ENCODE results near the gene ALPK1.

ALPK1 gene

DNA sequence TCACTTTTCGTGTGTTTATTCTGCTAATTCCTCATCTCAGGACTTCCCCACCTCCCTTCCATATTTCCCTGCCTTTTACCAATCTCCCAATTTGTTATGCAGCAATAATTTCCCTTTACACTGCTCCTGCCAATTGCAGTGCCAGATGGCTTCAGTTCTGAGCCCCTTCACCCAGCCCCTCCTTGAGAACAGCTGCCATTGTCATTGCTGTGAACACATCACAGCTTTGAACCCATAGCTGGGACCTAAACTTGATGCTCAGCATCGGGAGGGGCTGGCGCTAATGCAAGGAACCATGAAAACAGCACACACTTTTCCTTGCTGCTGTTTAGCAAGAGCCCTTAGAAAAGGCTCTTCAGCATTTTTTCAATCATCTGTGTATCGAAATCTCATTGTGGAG lies 104.9 kb downstream of the ALPK1 start:
- Histone ChIP-seq H3K4me3 (ENCODE audit: low read length in 2 of 2) (no peak overlapping the region), H3K23ac (ENCODE audit: low read depth, low read length, poor library complexity) (no peak overlapping the region), H3K4ac (ENCODE audit: low read length) (no peak overlapping the region), H4K91ac (ENCODE audit: low read depth, low read length, poor library complexity) (no peak overlapping the region), H3K27ac (replicated peaks; ENCODE audit: low read length) (no peak overlapping the region), H3K9me3 (replicated peaks in 1 of 2; ENCODE audit: control insufficient read depth in 2 of 2, insufficient read depth in 1 of 2, low read depth in 1 of 2, low read length in 2 of 2) (no peaks in the 10 kb centered on the region), H3K9ac (ENCODE audit: low read depth, low read length, poor library complexity) (no peak overlapping the region), H2BK5ac (ENCODE audit: low read length) (no peak overlapping the region), H3K4me1 (ENCODE audit: control insufficient read depth in 2 of 2, insufficient read depth in 1 of 2, low read depth in 1 of 2, low read length in 2 of 2) (peaks cover 7 to 23% of the 10 kb centered on the region in 2 donors), H3K18ac (ENCODE audit: low read length) (no peak overlapping the region), H3K14ac (ENCODE audit: low read length) (no peak overlapping the region), H2BK15ac (ENCODE audit: low read length) (no peak overlapping the region), H2BK12ac (ENCODE audit: low read length) (no peak overlapping the region), H4K8ac (ENCODE audit: low read depth, low read length) (no peak overlapping the region), H3K36me3 (replicated peaks in 1 of 2; ENCODE audit: control insufficient read depth in 2 of 2, insufficient read depth in 2 of 2, low read length in 2 of 2) (no peaks in the 10 kb centered on the region), H3K4me2 (ENCODE audit: insufficient read depth, low read length, poor library complexity, severe bottlenecking) (no peak overlapping the region), H2AFZ (ENCODE audit: low read length) (peak overlapping the region; percentile 25), H3K79me1 (ENCODE audit: low read depth, low read length) (no peaks in the 10 kb centered on the region), H2AK5ac (ENCODE audit: low read depth, low read length) (no peak overlapping the region), H2BK120ac (ENCODE audit: low read depth, low read length) (no peak overlapping the region), H3K27me3 (ENCODE audit: control insufficient read depth in 3 of 3, insufficient read depth in 3 of 3, low read depth in 1 of 3, low read length in 3 of 3) (no peaks in the 10 kb centered on the region)
- WGBS, 2 donors (ENCODE audit: extremely low coverage in 2 of 2, insufficient read length in 2 of 2, insufficient replicate concordance in 1 of 2), result no CpG with 5 or more reads among the region's 4 CpGs
- DNase-seq (ENCODE audit: low spot score), result no peak

DNA sequence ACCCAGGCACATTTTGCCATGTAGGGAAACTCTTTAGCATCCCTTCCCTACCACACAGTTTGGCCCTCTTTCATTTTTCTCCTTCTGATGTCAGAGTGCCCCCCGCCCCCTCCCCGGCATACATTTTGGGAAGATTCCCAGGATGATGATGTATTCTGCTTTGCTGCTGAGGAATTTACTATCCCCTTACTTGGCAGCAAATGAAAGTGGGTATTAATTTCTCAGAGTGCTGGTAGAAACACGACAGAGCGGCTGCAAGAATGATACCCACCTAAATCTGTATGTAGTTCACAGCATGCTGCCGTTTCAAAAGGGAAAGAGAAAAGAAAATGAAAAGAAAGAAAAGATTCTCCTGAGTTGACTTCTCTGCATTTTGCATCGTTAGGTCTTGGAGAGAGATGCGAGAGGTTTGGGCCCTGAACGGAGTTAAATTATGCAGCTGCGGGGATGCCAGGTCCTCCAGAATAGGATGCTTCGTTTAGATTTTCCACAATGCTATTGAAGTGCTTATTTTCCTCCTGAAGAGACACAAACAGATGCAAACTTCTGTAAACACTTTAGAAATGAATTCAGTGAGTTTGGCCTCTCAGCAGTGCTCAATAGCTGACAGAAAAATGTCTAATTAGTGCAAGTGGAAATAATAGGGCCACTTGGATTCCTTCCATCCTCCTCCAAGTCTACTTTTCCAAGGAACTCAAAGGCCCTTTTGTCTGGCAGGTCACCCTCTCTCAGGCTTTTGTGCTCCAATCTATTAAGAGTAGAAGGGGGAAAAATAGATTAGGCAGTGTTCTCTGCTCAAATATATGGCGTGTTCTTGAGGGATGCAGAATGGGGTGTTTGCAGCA lies 106.2 kb downstream of the ALPK1 start:
- Histone ChIP-seq H2AK5ac (ENCODE audit: low read depth, low read length) (no peak overlapping the region), H3K4me2 (ENCODE audit: insufficient read depth, low read length, poor library complexity, severe bottlenecking) (peak overlapping the region; percentile 38), H4K91ac (ENCODE audit: low read depth, low read length, poor library complexity) (no peak overlapping the region), H2BK15ac (ENCODE audit: low read length) (no peak overlapping the region), H2BK5ac (ENCODE audit: low read length) (no peak overlapping the region), H3K9me3 (replicated peaks in 1 of 2; ENCODE audit: control insufficient read depth in 2 of 2, insufficient read depth in 1 of 2, low read depth in 1 of 2, low read length in 2 of 2) (no peaks in the 10 kb centered on the region), H3K23ac (ENCODE audit: low read depth, low read length, poor library complexity) (no peak overlapping the region), H4K8ac (ENCODE audit: low read depth, low read length) (no peak overlapping the region), H3K9ac (ENCODE audit: low read depth, low read length, poor library complexity) (no peak overlapping the region), H3K27me3 (ENCODE audit: control insufficient read depth in 3 of 3, insufficient read depth in 3 of 3, low read depth in 1 of 3, low read length in 3 of 3) (no peaks in the 10 kb centered on the region), H3K14ac (ENCODE audit: low read length) (no peak overlapping the region), H3K4ac (ENCODE audit: low read length) (no peak overlapping the region), H3K4me1 (ENCODE audit: control insufficient read depth in 2 of 2, insufficient read depth in 1 of 2, low read depth in 1 of 2, low read length in 2 of 2) (peaks cover 7 to 23% of the 10 kb centered on the region in 2 donors), H3K27ac (replicated peaks; ENCODE audit: low read length) (peak overlapping the region; percentile 87), H3K79me1 (ENCODE audit: low read depth, low read length) (no peaks in the 10 kb centered on the region), H3K36me3 (replicated peaks in 1 of 2; ENCODE audit: control insufficient read depth in 2 of 2, insufficient read depth in 2 of 2, low read length in 2 of 2) (no peaks in the 10 kb centered on the region), H2AFZ (ENCODE audit: low read length) (peak overlapping the region; percentile 39), H2BK12ac (ENCODE audit: low read length) (no peak overlapping the region), H3K4me3 (ENCODE audit: low read length in 2 of 2) (no peak overlapping the region), H2BK120ac (ENCODE audit: low read depth, low read length) (no peak overlapping the region), H3K18ac (ENCODE audit: low read length) (no peak overlapping the region)
- DNase-seq (ENCODE audit: low spot score), result peak; percentile 79
- WGBS, 2 donors (ENCODE audit: extremely low coverage in 2 of 2, insufficient read length in 2 of 2, insufficient replicate concordance in 1 of 2), result no CpG with 5 or more reads among the region's 11 CpGs

DNA sequence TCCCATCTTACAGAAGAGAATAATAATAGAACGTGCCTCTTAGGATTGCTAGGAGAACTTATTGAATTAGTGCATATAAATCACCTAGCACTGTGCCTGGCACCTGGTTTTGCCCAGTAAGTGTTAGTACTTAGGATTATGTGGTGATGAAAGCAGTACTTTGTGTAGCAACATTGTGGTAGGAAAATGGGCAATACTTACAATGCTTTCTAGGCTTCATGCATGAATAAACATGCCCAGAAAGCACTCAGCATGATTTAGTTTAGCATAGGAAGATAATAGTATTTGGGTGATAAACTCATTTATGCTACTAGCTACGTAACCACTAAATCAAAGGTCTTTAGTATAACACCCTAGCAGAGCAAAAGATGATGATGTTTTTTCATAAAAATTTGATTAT lies 113.2 kb downstream of the ALPK1 start:
- Histone ChIP-seq H3K9ac (ENCODE audit: low read depth, low read length, poor library complexity) (no peak overlapping the region), H2BK15ac (ENCODE audit: low read length) (no peak overlapping the region), H3K27ac (replicated peaks; ENCODE audit: low read length) (no peak overlapping the region), H2BK12ac (ENCODE audit: low read length) (no peak overlapping the region), H3K36me3 (replicated peaks in 1 of 2; ENCODE audit: control insufficient read depth in 2 of 2, insufficient read depth in 2 of 2, low read length in 2 of 2) (no peaks in the 10 kb centered on the region), H2AK5ac (ENCODE audit: low read depth, low read length) (no peak overlapping the region), H4K91ac (ENCODE audit: low read depth, low read length, poor library complexity) (no peak overlapping the region), H3K4ac (ENCODE audit: low read length) (no peak overlapping the region), H2BK5ac (ENCODE audit: low read length) (no peak overlapping the region), H3K4me2 (ENCODE audit: insufficient read depth, low read length, poor library complexity, severe bottlenecking) (no peak overlapping the region), H3K4me1 (ENCODE audit: control insufficient read depth in 2 of 2, insufficient read depth in 1 of 2, low read depth in 1 of 2, low read length in 2 of 2) (peaks cover 0 to 9% of the 10 kb centered on the region in 2 donors), H2BK120ac (ENCODE audit: low read depth, low read length) (no peak overlapping the region), H2AFZ (ENCODE audit: low read length) (no peak overlapping the region), H3K9me3 (replicated peaks in 1 of 2; ENCODE audit: control insufficient read depth in 2 of 2, insufficient read depth in 1 of 2, low read depth in 1 of 2, low read length in 2 of 2) (no peaks in the 10 kb centered on the region), H3K18ac (ENCODE audit: low read length) (no peak overlapping the region), H3K23ac (ENCODE audit: low read depth, low read length, poor library complexity) (no peak overlapping the region), H3K79me1 (ENCODE audit: low read depth, low read length) (no peaks in the 10 kb centered on the region), H3K14ac (ENCODE audit: low read length) (no peak overlapping the region), H3K4me3 (ENCODE audit: low read length in 2 of 2) (no peak overlapping the region), H3K27me3 (ENCODE audit: control insufficient read depth in 3 of 3, insufficient read depth in 3 of 3, low read depth in 1 of 3, low read length in 3 of 3) (no peaks in the 10 kb centered on the region), H4K8ac (ENCODE audit: low read depth, low read length) (no peak overlapping the region)
- DNase-seq (ENCODE audit: low spot score), result no peak
- no CpG with 5 or more reads among the region's 2 CpGs for WGBS, 2 donors (ENCODE audit: extremely low coverage in 2 of 2, insufficient read length in 2 of 2, insufficient replicate concordance in 1 of 2)

DNA sequence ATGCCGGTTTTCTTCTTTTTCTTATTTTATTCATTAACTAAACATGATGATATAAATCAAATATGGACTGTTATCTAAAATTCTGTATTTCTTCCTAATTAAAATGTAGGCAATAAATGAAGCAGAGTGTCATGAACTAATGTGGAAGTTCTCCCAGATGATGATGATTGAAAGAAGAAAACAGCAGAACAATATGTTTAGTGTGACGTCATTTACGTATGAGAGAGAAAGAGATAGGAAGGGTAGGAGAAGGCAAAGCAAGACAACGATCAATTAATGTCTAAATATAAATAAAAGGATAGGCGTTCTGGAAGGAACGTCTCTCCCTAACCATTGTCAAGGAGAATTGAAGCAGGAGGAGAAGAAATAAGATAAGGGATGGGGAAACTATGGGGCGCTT lies 113.6 kb downstream of the ALPK1 start:
- no peak overlapping the region for H3K4me3 ChIP-seq (ENCODE audit: low read length in 2 of 2)
- no peak overlapping the region for H3K4me2 ChIP-seq (ENCODE audit: insufficient read depth, low read length, poor library complexity, severe bottlenecking)
- no peak overlapping the region for H2BK12ac ChIP-seq (ENCODE audit: low read length)
- no peak overlapping the region for H4K8ac ChIP-seq (ENCODE audit: low read depth, low read length)
- H2AK5ac ChIP-seq (ENCODE audit: low read depth, low read length), result no peak overlapping the region
- no peak overlapping the region for H2BK120ac ChIP-seq (ENCODE audit: low read depth, low read length)
- H3K27me3 ChIP-seq (ENCODE audit: control insufficient read depth in 3 of 3, insufficient read depth in 3 of 3, low read depth in 1 of 3, low read length in 3 of 3), result no peaks in the 10 kb centered on the region
- no peak overlapping the region for H2AFZ ChIP-seq (ENCODE audit: low read length)
- no peak overlapping the region for H3K23ac ChIP-seq (ENCODE audit: low read depth, low read length, poor library complexity)
- no peak overlapping the region for H3K14ac ChIP-seq (ENCODE audit: low read length)
- 100% methylated on average over 2 of the region's 7 CpGs; no CpG with 5 or more reads in 1 of the 2 donors for WGBS, 2 donors (ENCODE audit: extremely low coverage in 2 of 2, insufficient read length in 2 of 2, insufficient replicate concordance in 1 of 2)
- no peak overlapping the region for H3K27ac ChIP-seq (replicated peaks; ENCODE audit: low read length)
- H4K91ac ChIP-seq (ENCODE audit: low read depth, low read length, poor library complexity), result no peak overlapping the region
- H3K9me3 ChIP-seq (replicated peaks in 1 of 2; ENCODE audit: control insufficient read depth in 2 of 2, insufficient read depth in 1 of 2, low read depth in 1 of 2, low read length in 2 of 2), result no peaks in the 10 kb centered on the region
- H3K79me1 ChIP-seq (ENCODE audit: low read depth, low read length), result no peaks in the 10 kb centered on the region
- H3K18ac ChIP-seq (ENCODE audit: low read length), result no peak overlapping the region
- DNase-seq (ENCODE audit: low spot score), result no peak
- peaks cover 0 to 9% of the 10 kb centered on the region in 2 donors for H3K4me1 ChIP-seq (ENCODE audit: control insufficient read depth in 2 of 2, insufficient read depth in 1 of 2, low read depth in 1 of 2, low read length in 2 of 2)
- H3K36me3 ChIP-seq (replicated peaks in 1 of 2; ENCODE audit: control insufficient read depth in 2 of 2, insufficient read depth in 2 of 2, low read length in 2 of 2), result no peaks in the 10 kb centered on the region
- no peak overlapping the region for H2BK5ac ChIP-seq (ENCODE audit: low read length)
- H2BK15ac ChIP-seq (ENCODE audit: low read length), result no peak overlapping the region
- H3K9ac ChIP-seq (ENCODE audit: low read depth, low read length, poor library complexity), result no peak overlapping the region
- H3K4ac ChIP-seq (ENCODE audit: low read length), result no peak overlapping the region
